ENCODE measurements around the gene ATP8B1.

Gene ATP8B1

DNA sequence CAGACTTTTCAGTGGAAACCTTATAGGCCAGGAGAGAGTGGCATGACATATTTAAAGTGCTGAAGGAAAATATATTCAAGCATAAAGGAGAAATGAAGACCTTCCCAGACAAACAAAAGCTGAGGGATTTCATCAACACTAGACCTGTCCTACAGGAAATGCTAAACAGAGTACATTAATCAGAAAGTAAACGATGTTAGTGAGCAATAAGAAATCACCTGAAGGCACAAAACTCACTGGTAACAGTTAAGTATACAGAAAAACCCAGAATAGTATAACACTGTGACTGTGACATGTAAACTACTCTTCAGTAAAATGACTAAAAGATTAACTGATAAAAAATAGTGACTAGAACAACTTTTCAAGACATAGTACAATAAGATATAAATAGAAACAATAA is 87.4 kb downstream of the ATP8B1 start:
- no peak for DNase-seq

DNA sequence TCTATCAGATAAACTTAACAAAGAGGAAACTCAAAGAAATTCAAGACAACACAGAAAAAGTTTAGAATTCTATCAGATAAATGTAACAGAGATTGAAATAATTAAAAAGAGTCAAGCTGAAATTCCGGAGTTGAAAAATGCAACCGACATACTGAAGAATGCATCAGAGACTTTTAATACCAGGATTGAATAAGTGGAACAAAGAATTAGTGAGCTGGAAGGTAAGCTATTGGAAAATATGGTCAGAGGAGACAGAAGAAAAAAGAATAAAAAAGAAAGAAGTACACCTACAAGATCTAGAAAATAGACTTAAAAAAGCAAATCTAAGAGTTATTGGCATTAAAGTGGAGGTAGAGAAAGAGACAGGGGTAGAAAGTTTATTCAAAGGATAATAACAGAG is 88.0 kb downstream of the ATP8B1 start:
- no peak for DNase-seq

DNA sequence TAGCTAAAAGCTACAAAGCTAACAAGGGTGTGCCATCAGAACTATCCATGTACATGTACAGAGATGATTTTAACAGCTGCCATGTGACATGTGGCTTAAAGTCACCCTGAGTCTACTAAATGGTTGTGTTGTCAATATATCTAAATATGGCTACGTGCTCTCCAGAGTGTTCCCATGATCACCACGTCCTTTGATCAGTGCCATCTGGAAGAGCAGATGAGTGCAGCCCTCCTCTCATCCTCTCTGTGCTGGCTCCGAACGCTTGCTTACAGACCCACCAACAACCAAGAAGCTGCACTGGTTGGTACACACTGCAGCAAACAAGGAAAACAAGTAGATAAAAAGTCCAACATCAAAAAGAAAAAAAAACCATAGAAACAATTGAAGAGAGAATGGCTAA is 92.9 kb downstream of the ATP8B1 start:
- no peak for DNase-seq

DNA sequence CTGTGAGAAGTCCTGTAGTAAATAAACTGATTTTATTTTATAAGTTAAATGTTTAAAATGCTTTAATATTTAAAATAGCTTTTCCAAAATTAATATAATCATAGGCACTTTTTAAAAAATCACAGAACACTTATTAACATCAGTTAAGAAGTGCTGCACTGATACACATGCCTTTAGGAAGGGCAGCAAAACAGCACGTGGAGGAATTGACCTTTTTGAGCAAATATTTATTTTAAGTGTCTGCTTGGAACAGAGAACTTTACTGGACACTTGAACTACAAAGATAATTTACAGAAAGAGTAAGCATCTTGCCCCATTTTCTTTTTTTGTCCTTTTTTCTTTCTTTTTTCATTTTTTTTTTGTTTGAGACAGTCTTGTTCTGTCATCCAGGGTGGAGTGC is 93.8 kb downstream of the ATP8B1 start:
- DNase-seq = no peak

DNA sequence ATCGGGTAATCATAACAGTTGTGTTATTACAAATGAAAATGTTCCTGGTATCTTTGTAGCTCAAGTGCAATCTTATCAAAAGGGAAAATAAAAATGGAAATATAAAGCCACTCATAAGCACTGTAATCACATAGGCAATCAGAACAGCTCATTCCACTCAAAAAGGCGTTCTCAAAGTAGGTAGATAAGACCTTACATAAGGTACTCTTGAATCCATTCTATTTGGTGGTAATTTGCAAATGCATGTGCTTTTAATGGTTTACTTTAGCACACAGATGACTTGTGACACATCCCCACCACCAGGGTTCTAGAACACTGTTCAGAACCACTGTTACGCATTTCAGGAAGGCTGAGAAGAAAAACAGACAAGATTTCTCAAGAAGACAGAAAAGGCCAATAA is 94.8 kb downstream of the ATP8B1 start:
- no peak for DNase-seq

DNA sequence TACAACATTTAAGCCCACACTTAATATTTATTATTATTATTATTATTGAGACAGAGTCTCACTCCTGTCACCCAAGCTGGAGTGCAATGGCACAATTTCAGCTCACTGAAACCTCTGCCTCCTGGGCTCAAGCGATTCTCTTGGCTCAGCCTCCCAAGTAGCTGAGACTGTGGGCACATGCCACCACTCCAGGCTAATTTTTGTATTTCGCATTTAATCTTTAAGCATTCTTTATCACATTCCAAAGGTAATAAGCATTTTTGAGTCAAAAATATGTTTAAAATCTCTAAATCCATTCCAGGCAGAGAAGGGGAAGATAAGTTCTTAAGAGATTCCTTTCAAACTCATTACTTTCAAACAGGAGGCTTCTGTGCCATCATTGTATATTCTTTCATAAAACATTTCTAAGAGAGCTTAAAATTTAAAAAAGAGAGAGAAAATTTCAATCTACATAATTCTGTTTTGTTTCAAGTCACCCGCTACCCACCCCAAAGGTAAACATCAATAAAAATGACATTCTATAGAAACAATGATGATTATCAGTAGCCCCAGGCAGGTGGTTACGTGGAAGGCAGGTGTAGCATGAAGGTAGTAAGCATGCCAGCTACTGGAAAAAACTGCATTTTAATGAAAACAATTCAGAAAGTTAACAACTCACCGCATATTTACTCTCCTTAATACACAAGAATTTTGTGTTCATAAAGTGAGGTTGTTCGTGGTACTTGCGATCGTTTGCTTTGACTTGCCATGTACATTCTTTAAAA is 97.1 kb downstream of the ATP8B1 start:
- no peak for DNase-seq

DNA sequence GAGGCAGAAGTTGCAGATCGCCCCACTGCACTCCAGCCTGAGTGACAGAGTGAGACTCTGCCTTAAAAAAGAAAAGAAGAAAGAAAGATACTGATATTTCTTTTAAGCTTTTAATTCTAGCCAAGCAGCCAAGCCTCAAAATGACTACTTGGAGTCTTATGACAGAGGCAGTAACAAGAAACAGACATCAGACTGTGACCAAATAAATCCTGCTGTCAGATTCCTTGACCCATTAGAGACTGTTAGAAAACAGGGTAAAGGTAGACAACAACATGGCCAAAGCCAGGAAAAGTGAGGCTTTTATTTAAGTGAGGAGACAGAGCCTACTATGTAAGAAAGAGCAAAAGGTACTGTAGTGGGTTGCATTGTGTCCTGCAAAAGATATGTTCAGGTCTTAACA is 98.1 kb downstream of the ATP8B1 start:
- no peak for DNase-seq

DNA sequence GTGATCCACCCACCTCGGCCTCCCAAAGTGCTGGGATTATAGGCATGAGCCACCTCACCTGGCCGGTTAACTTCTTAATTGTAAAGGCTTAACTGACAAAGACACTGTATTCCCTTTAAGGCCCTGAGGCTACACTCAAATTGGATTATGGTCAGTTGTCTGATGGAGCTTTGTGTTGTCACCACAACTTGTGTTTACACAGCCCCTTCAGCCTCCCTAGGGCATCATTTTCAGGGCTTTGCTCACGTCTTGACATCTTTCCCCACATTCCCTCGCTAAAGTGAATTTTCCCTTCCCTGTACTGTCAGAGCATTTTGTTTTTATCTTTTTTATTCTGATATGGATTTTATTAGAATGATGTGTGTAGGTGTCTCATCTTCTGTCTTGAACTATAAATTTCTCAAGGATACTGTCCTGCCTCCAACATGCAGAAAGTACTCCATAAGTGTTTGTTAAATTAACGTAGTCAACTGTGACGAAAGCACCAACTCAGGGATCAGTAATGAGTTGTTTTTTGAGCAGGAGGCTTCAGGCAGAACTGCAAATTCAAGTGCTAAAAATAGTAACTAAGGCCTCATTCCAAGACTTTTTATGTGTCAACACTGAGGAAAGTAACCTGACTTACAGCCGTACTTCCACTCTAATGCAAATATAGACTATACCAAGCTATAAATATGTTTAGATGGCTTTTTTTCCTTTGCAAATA is 104.4 kb downstream of the ATP8B1 start:
- no peak for DNase-seq

DNA sequence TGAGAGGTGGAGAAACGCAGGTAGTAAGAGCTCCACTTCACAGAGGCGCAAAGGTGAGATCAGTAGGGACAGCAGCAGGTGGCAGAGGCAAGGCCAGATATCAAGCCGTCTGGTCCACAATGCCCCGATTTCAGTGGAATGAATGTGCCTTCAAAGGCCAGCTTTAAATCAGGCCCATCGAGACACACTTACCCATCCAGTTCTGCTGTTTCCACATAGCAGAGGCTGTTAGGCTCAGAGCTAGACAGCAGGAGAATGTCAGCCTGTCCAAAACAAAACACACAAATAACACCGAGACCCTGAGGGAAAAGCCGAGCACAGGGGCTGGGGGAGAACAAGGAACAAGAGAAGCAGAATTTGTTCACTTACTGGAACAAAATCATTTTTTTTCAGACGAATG is 105.7 kb downstream of the ATP8B1 start:
- DNase-seq = no peak

DNA sequence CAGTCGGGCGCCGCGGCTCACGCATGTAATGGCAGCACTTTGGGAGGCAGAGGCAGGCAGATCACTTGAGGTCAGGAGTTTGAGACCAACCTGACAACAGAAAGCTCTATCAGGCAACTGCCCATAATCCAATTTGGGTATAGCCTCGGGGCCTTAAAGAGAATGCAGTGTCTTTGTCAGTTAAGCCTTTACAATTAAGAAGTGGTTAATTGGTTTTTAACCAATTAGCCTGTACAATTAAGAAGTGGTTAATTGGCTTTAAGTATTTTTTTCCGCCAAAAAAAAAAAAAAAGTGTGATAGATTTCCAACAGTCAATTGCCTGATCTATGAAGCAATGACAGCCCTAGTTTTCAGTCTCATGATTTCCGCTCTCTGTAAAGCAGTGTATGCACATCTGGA is 106.8 kb downstream of the ATP8B1 start:
- no peak for DNase-seq

DNA sequence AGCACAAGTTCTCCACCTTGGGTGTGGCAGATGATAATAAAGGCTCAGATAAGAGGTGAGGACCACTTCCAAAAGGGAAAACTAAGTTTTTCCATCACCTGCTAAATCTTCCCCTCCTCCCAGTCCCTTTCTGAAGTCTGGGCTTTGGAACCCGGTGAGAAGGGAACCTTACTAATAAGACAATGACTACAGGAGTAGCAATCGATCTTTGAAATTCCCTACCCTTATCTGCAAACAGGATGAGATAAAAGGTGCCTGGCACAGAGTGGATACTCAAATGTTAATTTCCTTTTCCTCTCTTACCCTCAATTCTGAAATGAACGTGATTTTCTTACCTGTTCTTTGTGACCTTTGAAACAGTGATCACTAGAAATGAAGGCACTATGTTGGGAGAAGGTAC is 111.8 kb downstream of the ATP8B1 start:
- no peak for DNase-seq

DNA sequence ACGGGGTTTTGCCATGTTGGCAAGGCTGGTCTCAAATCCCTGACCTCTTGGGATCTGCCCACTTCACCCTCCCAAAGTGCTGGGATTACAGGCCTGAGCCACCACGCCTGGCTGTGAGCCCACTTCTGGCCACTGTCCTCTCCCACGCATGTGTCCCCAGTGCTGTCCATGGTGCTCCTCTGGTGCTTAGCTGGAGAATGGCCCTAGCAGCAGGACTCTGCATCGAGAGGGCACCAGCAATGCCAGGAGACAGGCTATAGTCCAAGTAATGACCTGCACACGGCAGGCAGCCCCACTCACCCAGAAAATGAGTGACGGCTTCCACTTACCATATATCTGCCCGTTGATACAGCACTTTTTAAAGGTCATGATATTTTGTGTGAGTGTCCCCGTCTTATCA is 115.1 kb downstream of the ATP8B1 start:
- no peak for DNase-seq

DNA sequence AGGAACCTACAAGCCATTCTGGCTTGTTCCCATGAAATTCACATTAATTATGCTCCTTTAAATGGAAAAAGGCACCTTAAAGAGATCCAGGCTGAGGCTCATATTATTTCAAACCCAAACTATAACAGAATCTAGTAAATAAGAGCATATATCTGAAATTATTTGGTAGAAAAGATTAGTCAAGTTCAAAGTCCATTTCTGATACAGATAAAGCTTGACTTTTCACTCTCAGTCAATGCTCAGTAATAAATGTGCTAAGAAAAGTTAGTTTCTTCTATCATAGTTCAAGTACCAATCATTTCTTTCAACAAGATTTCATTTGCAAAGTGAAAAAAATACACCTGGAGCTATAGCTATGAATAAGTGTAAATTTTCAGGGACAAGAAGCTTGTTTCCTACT is 119.6 kb downstream of the ATP8B1 start:
- no peak for DNase-seq

DNA sequence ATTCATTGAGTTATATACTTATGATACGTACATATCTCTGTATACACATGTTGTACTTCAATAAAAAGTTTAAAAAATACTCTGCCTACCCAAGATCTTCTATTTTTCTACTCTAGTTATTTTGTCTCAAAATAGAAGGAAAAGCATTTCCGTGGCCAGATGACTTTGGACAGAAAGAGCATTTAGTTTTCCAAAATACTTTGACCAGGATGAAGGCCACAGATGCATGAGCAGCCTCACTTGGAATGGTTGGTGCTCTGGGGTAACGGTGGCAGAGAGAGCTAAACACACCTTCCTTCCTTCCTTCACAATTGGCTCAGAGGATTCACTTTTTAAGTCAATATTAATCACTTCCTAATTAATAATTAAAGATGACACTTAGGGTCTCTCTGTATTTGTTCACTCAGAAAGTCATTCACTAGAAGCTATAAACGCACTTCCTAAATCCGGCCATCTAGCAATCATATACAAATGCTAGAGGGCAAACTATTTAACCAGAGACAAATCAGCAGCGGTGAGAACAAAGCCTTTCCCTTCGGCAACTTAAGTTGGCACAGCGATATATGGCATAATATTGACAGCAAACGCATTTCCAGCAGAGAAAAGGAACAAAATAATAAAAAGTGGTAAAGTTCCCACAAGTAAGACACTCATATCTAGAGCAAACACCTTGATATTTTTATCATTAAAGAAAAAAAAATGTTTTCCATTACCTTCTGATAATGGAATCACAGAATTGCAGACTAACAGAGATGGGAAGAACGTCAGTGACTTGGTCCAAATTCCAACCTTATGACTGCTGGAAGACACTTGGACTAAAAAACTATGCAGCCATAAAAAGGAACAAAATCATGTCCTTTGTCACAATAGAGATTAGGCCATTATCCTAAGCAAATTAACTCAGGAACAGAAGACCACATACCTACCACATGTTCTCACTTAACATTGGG is 125.6 kb downstream of the ATP8B1 start:
- DNase-seq = no peak

DNA sequence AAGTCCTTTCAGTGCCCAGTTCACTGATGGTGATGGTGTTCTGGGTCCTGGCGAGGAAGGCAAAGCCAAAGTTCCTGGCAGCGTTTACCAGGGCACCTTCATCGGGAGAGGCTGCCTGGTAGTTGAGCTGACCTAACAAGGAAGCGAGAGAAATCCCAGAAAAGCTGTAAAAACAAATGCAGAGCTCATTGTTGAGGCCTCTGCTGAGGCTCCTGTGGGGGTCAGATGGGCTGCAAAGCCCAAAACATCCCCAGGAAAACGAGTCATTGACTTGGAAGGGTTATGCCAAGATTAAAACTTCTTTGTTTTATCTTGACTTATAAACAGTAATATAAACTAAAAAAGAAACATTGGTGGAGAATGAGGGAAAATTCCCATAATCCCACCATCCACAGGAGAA is 128.2 kb downstream of the ATP8B1 start:
- no peak for DNase-seq

DNA sequence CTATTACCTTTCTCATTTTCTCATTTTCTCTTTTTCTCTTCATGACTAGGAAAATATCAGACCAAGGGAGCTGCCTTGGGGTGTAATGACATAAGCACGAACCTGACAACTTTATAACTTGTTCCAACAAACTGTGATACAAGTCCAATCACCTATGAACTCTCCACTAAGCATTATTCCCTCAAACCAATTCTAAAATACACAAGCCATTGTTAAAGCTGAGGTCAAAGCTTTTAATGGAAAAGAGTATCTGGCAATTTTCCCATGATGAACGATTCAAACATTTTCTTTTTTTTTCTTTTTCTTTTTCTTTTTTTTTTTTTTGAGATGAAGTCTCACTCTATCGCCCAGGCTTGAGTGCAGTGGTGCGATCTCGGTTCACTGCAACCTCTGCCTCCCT is 133.1 kb downstream of the ATP8B1 start:
- DNase-seq = no peak

DNA sequence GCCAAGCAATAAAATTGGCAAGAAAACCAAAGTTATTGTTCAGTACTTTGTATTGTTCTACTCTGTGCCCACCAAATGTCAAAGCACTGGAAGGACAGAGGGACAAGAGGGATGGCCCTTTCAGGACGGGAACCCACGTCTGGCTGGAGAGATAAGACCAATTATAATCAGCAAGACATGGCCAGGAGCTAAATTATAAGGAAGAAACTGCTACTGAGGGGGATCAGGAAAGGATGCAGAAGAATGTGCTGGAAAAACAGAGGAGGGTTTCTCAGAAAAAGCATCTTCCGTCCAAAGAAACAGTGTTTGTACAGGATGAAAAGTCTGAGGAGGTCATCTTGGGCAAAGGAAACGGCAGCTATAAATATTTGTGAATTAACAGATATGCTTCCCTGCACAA is 135.1 kb downstream of the ATP8B1 start:
- no peak for DNase-seq

DNA sequence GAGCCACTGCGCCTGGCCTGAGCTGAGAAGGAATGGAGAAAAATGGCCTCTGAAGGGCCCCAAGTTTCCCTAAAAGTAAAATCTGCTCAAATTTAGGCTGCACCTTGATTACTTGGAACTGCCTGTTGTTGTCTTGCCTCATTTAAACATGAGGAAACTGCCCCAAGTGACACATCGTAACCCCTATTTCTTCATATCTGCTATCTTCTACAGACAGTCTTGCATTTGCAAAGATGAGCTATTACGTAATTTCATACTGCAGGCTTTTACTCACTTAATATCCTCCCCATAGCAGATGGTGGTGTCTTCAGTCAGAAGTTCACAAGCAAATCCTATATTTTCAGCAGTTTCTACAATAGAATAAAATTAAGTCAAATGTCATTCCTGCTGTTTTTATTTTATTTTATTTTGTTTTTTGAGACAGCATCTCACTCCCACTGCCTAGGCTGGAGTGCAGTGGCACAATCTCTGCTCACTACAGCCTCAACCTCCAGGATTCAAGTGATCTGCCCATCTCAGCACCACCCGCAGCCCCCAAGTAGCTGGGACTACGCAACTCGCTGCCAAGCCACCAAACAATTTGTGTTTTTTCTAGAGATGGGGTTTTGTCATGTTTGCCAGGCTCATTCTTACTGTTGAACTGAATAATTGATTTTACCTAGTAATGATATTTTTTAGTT is 136.2 kb downstream of the ATP8B1 start:
- DNase-seq = no peak

DNA sequence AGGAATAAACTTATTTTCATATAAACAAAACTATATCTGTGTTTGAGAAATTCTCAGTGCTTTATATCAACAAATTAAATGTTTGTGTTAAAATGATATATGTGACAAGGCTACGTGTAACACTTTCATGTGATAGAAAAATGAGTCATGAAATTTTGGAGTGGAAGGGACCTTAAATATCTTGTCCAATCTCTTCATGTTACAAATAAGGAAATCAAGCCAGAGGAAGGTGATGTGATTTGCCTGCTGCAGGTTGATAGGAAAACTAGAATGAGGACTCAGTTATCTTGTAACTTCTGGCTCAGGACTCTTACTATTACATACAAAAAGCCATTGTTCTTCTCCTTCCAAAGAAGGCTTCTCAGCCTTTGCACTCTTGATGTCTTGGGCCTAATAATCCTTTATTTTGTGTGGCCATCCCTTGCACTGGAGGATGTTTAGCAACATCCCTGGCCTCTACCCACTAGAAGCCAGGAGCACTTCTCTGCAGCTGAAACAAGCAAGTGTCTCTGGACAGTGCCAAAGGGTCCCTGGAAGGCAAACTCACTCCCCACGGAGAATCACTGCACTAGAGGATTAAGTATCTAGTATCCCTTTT is 138.4 kb downstream of the ATP8B1 start:
- DNase-seq = no peak

DNA sequence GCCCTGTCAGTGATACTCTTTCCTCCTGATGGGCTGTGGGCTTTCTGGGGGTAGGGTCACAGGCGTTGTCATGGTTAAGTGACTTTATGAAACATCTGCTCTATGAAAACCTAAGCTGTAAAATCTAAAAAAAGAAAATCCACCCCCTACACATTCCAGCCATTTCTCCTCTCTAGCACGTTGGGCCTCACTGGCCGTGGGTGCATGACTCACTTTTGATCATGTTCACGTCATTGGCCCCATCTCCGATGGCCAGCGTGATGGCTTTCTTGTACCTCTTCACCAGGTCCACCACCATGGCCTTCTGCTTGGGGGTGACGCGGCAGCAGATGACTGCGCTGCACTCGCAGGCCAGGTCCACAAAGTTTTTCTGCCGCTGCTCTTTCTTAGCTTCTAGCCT is 142.2 kb downstream of the ATP8B1 start:
- no peak for DNase-seq

DNA sequence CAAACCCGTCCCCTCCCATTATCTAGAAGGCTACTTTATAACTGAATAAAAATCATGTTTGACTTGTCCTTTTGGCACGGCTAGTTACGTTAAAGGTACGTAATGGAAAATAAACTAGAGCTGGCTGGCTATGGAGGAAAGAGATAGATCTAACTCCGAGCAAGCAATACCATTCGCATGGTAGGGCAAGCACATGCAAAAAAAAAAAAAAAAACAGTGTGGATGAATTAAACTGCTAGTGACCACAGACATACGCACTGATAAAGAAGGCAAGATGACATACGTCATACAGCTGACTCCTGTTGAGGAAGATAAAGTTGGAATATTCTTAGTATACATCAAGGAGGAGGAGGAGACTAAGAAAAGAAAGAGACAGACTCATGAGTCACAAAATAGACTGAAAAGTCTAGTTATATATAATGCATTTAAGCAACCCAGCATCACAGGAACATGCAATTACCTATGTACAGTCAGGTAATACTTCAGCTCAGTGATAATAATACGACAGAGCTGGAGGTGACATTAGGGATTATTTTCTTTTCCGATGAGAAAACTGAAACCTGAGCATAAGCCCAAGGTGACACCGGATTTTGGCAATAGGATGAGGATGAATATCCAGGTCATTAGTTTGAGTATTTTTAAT is 143.5 kb downstream of the ATP8B1 start:
- DNase-seq = no peak

DNA sequence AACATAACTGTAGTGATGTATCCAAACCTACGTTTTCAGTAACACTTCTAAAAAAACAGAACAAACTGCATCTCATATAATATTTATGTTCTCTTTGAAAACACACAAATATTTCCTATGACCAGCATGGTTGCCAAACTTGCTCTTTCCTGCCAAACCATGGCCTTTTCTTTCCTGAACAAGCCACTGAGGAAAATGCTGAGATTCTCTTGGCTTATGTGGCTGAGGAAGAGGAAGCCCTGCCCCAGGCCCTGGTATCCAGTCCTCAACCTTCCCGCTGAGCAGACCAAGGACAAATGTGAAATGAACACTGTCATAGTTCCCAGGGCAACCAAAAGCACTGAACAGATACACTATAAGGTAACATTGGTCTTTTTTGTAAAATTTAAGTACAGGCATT is 145.6 kb downstream of the ATP8B1 start:
- no peak for DNase-seq

Data from activated CD4-positive, CD25-positive, alpha-beta regulatory T cell treated with anti-CD3 and anti-CD28 coated beads, Interleukin-2, amount 50 U/mL, for 72 hours (primary cell).